Measurements from ENCODE around the gene FRMD3.

DNA sequence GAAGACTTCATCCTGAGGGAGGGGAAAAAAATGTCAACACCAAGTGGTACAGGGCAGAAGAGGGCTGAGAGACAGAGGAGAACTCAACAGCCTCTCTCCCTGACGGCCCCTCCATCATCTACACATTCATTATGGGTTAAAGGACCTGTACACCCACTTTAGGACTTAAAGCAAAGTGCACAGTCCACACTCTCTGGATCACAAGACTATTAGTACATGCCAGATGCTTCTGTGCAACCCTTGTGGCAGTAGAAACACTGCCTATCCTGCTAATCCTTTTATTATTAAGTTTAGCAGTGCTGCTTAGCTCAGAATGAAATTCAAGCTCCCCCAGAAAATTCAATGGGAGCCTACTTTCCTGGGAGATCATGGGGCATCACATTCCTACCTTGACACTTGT lies 1.9 kb downstream of the FRMD3 start:
- TF ChIP-seq, protein P1, sequence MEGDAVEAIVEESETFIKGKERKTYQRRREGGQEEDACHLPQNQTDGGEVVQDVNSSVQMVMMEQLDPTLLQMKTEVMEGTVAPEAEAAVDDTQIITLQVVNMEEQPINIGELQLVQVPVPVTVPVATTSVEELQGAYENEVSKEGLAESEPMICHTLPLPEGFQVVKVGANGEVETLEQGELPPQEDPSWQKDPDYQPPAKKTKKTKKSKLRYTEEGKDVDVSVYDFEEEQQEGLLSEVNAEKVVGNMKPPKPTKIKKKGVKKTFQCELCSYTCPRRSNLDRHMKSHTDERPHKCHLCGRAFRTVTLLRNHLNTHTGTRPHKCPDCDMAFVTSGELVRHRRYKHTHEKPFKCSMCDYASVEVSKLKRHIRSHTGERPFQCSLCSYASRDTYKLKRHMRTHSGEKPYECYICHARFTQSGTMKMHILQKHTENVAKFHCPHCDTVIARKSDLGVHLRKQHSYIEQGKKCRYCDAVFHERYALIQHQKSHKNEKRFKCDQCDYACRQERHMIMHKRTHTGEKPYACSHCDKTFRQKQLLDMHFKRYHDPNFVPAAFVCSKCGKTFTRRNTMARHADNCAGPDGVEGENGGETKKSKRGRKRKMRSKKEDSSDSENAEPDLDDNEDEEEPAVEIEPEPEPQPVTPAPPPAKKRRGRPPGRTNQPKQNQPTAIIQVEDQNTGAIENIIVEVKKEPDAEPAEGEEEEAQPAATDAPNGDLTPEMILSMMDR (conservative IDR thresholded peaks at IDR 0.05; ENCODE audit: low read length) = no peak
- TF ChIP-seq EZH2phosphoT487 (IDR thresholded peaks at IDR 0.05; ENCODE audit: borderline replicate concordance) = no peak
